Naive B cell (primary cell): Measurements from ENCODE around the gene DYRK1A. TPM values are rescaled to one million over a fixed set of nuclear protein-coding genes. Genes with fewer than 3 reads are reported as not detected.
"Not testable (repeated sequence)": the region's sequence is repeated elsewhere in the genome, so short reads cannot be mapped to it uniquely, and the experiment has no call there.

Source experiments
- ATAC-seq, 2 donors: fragments of 150-1000 bp; cut with Tn5 transposase; 2 replicates each; pipeline ENCODE4 v1.10.0; 2021; ENCODE audit warnings: low read depth in 2 of 2, mild to moderate bottlenecking in 2 of 2, moderate library complexity in 2 of 2
- DNase-seq: peaks from one replicate; pipeline ENCODE4 v3.0.0; 2022
- H3K27ac Mint-ChIP-seq, 6 donors: one replicate each; pipeline ENCODE4 v1.8.0; 2020 to 2022; ENCODE audit warnings: mild to moderate bottlenecking in 6 of 6, mixed read lengths in 6 of 6, moderate library complexity in 5 of 6, inconsistent platforms in 2 of 6
- H3K27me3 Mint-ChIP-seq, 3 donors: one replicate each; pipeline ENCODE4 v1.8.0; 2021 to 2022; ENCODE audit warnings: mixed read lengths in 3 of 3, mild to moderate bottlenecking in 1 of 3
- H3K36me3 Mint-ChIP-seq, 2 donors: one replicate each; pipeline ENCODE4 v1.8.0; 2020 to 2022; ENCODE audit warnings: mixed read lengths in 2 of 2, inconsistent platforms in 1 of 2, mild to moderate bottlenecking in 1 of 2
- H3K4me1 Mint-ChIP-seq, 3 donors: one replicate each; pipeline ENCODE4 v1.8.0; 2020 to 2022; ENCODE audit warnings: mixed read lengths in 3 of 3, inconsistent platforms in 1 of 3, mild to moderate bottlenecking in 1 of 3, moderate library complexity in 1 of 3
- H3K4me3 Mint-ChIP-seq, 8 donors: one replicate each; pipeline ENCODE4 v1.8.0; 2020 to 2022; ENCODE audit warnings: mild to moderate bottlenecking in 8 of 8, mixed read lengths in 8 of 8, moderate library complexity in 8 of 8, inconsistent platforms in 2 of 8
- H3K9me3 Mint-ChIP-seq, 7 donors: one replicate each; pipeline ENCODE4 v1.8.0; 2020 to 2022; ENCODE audit warnings: mixed read lengths in 7 of 7, mild to moderate bottlenecking in 5 of 7, inconsistent platforms in 2 of 7, moderate library complexity in 1 of 7
- polyA plus RNA-seq, 6 donors: library from polyadenylated mRNA; unstranded; fragments of 300-500 nt; fragmentation: Illumina TruSeq; gene quantifications; one replicate each; pipeline ENCODE4 v1.2.3, GENCODE V29; 2021; ENCODE audit warnings: low read depth in 6 of 6

DYRK1A gene
- polyA plus RNA-seq, 6 donors from 2014 or later, result 5.9 to 14.3 (median 10.2) TPM

GRCh38 chr21:37541128-37541527 is 174.6 kb downstream of the DYRK1A start:
- Mint-ChIP-seq H3K36me3 (peaks cover 14 to 22% of the 10 kb centered on the region in 2 donors), H3K27me3 (peaks cover 25 to 36% (median 28%) of the 10 kb centered on the region in 3 donors), H3K9me3 (peaks cover 12 to 39% (median 24%) of the 10 kb centered on the region in 7 donors)
- H3K4me3 Mint-ChIP-seq, DNase-seq, H3K27ac Mint-ChIP-seq, ATAC-seq, H3K4me1 Mint-ChIP-seq: not testable (repeated sequence)

DNA sequence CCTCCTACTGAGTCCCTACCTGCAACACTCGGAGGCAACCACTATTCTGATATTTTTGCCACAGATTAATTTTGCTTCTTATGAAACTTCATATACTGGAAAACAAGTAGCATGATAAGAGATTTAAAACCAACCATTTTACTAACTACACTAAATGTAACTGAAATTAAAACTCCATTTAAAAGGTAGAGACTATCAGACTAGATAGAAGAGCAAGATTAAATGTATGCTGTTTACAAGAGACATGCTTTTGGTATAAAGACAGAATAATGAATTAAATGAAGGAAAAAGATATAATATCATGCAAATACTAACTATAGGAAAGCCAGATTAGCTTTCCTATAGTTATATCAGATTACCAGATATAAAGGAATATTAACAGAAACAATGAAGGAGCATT is 175.9 kb downstream of the DYRK1A start:
- peaks cover 26 to 41% (median 32%) of the 10 kb centered on the region in 3 donors for H3K27me3 Mint-ChIP-seq
- no peak for ATAC-seq

DNA sequence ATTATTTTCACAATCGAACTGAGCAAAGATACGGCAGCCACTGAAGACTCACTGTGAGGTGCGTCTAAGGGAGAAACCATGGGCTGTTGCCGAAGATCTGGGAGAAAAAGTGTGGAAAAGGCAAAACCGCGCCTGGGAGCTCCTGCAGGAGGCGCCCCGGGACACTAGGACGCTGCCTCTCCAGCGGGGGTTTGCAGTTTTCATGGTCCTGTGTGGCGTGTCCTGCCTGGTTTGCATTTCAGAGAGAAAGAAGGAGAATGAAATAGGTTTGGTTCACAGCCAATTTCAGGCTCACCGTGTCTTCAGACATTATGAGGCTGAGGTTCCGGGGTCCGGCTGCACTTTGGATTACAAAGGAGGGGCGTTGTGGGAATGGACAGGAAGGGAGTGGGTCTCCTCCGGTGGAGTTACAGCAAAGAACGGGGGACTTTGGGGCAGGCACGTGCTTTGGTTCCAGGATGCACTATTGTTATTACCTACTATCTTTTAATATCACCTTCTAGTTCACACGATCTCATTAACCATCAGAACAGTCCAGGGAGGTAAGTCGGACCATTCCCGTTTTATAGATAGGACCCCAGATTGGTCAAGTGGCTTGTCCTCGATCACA is 179.8 kb downstream of the DYRK1A start:
- Mint-ChIP-seq H3K36me3 (peaks cover 9 to 19% of the 10 kb centered on the region in 2 donors), H3K4me3 (peak overlapping the region in 2 of 8 donors; percentile 20 to 35), H3K27me3 (peaks cover 31 to 53% (median 43%) of the 10 kb centered on the region in 3 donors), H3K4me1 (peaks cover 11 to 19% (median 15%) of the 10 kb centered on the region in 3 donors), H3K9me3 (peaks cover 5 to 36% (median 12%) of the 10 kb centered on the region in 7 donors), H3K27ac (peak overlapping the region in 1 of 6 donors; percentile 66)
- DNase-seq, result no peak
- no peak for ATAC-seq

More for the DNA sequence above, 175.9 kb downstream of the DYRK1A start:
- Mint-ChIP-seq H3K4me3 (no peak overlapping the region), H3K4me1 (peaks cover 11 to 15% (median 14%) of the 10 kb centered on the region in 3 donors), H3K36me3 (peaks cover 11 to 14% of the 10 kb centered on the region in 2 donors), H3K27ac (no peak overlapping the region), H3K9me3 (peaks cover 6 to 32% (median 16%) of the 10 kb centered on the region in 7 donors)
- DNase-seq, result no peak

DNA sequence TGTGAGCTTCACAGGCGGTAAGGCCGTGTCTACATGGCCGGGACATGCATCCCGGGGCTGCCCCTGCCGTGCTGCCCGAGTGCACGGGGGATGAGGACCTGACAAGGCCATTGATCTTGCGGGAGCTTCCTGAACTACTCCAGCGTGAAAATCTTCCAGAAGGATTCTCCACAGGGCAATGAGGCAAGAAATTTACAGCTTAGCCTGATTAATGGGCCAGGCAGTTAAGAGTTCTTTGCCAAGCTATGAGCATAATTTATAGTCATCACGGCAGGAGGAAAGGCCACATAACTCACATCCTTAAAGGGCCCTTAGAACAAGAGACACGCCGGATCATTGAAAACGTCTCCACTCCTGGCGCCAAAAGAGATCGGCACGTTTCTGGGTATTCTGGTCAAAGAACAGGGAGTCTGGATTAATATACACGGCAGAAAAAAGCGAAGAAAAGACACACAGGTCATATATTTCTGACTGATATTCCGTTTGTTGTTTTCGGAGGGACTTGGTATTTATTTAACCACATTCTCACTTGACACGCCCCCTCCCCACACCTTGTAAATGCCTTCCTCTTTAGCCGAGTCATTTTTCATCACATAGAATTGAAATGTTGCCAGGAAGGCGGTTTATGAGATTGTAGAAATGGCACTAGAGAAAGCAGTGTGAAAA is 180.5 kb downstream of the DYRK1A start:
- H3K27ac Mint-ChIP-seq, result no peak overlapping the region
- peaks cover 6 to 18% of the 10 kb centered on the region in 2 donors for H3K36me3 Mint-ChIP-seq
- DNase-seq (no peak), ATAC-seq (no peak)
- H3K4me1 Mint-ChIP-seq, result peaks cover 11 to 19% (median 15%) of the 10 kb centered on the region in 3 donors
- H3K27me3 Mint-ChIP-seq, result peaks cover 28 to 53% (median 44%) of the 10 kb centered on the region in 3 donors
- peak overlapping the region in 5 of 8 donors; percentile 18 to 43 (median 32) for H3K4me3 Mint-ChIP-seq
- H3K9me3 Mint-ChIP-seq, result peaks cover 5 to 29% (median 10%) of the 10 kb centered on the region in 7 donors

GRCh38 chr21:37547615-37548200 is 181.1 kb downstream of the DYRK1A start:
- H3K9me3 Mint-ChIP-seq, result peaks cover 0 to 23% (median 3%) of the 10 kb centered on the region in 7 donors
- ATAC-seq (no peak), DNase-seq (no peak)
- peaks cover 0 to 12% of the 10 kb centered on the region in 2 donors for H3K36me3 Mint-ChIP-seq
- peaks cover 33 to 53% (median 50%) of the 10 kb centered on the region in 3 donors for H3K27me3 Mint-ChIP-seq
- peaks cover 11 to 19% (median 15%) of the 10 kb centered on the region in 3 donors for H3K4me1 Mint-ChIP-seq
- H3K27ac Mint-ChIP-seq, result no peak overlapping the region
- no peak overlapping the region for H3K4me3 Mint-ChIP-seq

DNA sequence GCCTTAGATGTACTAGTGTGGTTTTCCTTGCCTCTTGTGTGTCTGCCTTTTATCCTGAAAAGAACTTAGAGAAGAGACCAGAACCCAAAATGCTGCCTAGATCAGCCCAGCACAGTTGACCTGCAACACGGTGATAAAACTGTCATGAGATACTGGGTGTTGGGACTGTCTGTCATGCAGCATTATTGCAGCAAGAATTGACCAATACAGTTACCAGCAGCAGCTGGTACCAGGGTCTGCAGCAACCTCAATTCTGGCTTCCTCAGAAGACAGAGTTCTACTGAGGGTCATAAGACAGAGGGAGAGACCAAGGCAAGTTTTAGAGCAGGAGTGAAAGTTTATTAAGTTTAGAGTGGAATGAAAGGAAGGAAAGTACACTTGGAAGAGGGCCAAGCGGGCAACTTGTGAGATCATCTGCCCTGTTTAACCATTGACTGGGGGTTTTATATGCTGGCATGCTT is 182.0 kb downstream of the DYRK1A start:
- DNase-seq (no peak), ATAC-seq (no peak)
- peaks cover 0 to 15% (median 0%) of the 10 kb centered on the region in 7 donors for H3K9me3 Mint-ChIP-seq
- peaks cover 11 to 19% (median 15%) of the 10 kb centered on the region in 3 donors for H3K4me1 Mint-ChIP-seq
- H3K27me3 Mint-ChIP-seq, result peaks cover 37 to 58% (median 54%) of the 10 kb centered on the region in 3 donors
- peaks cover 0 to 8% of the 10 kb centered on the region in 2 donors for H3K36me3 Mint-ChIP-seq
- peak overlapping the region in 1 of 6 donors; percentile 78 for H3K27ac Mint-ChIP-seq
- no peak overlapping the region for H3K4me3 Mint-ChIP-seq

GRCh38 chr21:37549730-37550129 is 183.2 kb downstream of the DYRK1A start:
- not testable (repeated sequence) for H3K27ac Mint-ChIP-seq, ATAC-seq, DNase-seq, H3K4me3 Mint-ChIP-seq, H3K9me3 Mint-ChIP-seq, H3K36me3 Mint-ChIP-seq
- H3K4me1 Mint-ChIP-seq, result peaks cover 11 to 19% (median 15%) of the 10 kb centered on the region in 3 donors
- H3K27me3 Mint-ChIP-seq, result peaks cover 37 to 64% (median 60%) of the 10 kb centered on the region in 3 donors

DNA sequence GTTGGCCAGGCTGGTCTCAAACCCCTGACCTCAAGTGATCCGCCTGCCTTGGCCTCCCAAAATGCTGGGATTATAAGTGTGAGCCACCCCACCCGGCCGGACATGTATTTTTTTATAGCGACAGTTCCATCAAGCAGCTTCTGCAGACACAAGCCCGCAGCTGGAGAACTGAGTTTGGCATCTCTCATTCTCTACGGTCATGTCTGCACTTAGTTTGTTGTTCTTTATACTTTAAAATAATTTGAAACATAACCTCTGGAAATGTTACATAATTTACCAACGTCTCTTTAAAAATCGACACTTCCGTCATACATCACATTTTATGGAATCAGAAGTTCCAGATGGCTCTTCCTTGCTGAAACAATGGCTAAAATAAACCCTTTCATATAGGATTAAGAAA is 183.6 kb downstream of the DYRK1A start:
- Mint-ChIP-seq H3K27me3 (peaks cover 37 to 67% (median 61%) of the 10 kb centered on the region in 3 donors), H3K4me1 (peaks cover 11 to 19% (median 15%) of the 10 kb centered on the region in 3 donors), H3K9me3 (peaks cover 0 to 10% (median 0%) of the 10 kb centered on the region in 7 donors)

DNA sequence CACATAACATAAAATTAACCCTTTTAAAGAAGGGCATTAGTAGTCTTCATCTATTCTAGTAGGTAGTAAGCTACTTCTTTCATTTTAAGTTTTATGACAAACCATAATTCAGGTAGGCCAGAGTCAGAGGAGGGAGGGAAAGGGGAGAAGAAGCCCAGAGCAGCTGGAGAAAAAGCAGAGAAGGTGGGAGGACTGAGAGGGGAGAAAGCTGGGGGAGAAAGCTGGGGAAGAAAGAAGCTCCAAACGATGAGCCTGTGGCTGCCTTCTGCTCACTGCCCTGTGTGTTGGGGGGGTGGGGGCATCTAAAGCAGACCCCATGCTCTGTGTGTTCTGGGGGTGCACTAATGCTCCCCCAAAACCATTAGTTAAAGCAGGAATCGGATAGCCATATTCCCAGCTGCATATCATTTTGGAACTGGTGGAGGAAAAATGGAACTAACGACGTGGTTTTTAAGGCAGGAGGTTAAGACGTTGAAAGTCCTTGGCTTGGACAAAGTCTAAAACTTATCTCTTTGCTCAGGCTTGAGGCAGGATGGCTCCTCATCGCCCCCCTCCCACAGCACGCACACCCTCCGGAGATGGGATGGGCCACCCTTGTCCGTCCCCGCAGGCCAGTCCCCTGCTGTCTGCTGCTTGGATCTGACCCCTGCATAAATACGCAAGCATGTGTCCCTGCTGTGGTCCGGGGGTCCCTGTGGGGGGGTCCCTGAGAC is 184.2 kb downstream of the DYRK1A start:
- DNase-seq, result no peak
- Mint-ChIP-seq H3K4me3 (no peak overlapping the region), H3K27me3 (peaks cover 35 to 68% (median 60%) of the 10 kb centered on the region in 3 donors), H3K27ac (no peak overlapping the region), H3K36me3 (peaks cover 0 to 8% of the 10 kb centered on the region in 2 donors), H3K4me1 (peaks cover 11 to 19% (median 15%) of the 10 kb centered on the region in 3 donors), H3K9me3 (peaks cover 0 to 10% (median 0%) of the 10 kb centered on the region in 7 donors)
- ATAC-seq, result no peak

More for the DNA sequence above, 183.6 kb downstream of the DYRK1A start:
- ATAC-seq (no peak), DNase-seq (no peak)
- Mint-ChIP-seq H3K4me3 (peak overlapping the region in 1 of 8 donors; percentile 10), H3K27ac (no peak overlapping the region), H3K36me3 (peaks cover 0 to 8% of the 10 kb centered on the region in 2 donors)

GRCh38 chr21:37551331-37551992 is 184.9 kb downstream of the DYRK1A start:
- peaks cover 10 to 16% (median 12%) of the 10 kb centered on the region in 3 donors for H3K4me1 Mint-ChIP-seq
- H3K27me3 Mint-ChIP-seq, result peaks cover 29 to 68% (median 54%) of the 10 kb centered on the region in 3 donors
- no peak overlapping the region for H3K27ac Mint-ChIP-seq
- DNase-seq (no peak), ATAC-seq (no peak)
- H3K4me3 Mint-ChIP-seq, result no peak overlapping the region
- H3K9me3 Mint-ChIP-seq, result peaks cover 0 to 10% (median 0%) of the 10 kb centered on the region in 7 donors
- H3K36me3 Mint-ChIP-seq, result peaks cover 0 to 8% of the 10 kb centered on the region in 2 donors

DNA sequence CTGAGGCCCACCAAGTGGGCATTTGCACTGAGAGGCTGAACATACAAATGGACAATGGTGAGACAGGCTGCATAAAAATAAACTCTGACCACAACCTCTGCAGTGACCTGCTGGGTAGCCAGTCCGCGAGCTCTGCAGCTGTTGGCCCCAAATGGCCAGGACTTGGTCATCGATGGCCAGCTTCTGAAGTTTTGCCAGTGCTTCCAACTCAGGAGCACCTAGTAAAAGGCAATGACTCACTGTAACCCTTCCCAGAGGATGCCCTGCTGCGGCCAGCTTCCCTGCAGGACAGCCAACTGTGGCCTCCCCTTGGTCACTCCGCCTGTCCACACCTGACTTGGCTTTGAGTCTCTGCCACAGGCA is 185.4 kb downstream of the DYRK1A start:
- Mint-ChIP-seq H3K9me3 (peaks cover 0 to 10% (median 0%) of the 10 kb centered on the region in 7 donors), H3K27me3 (peaks cover 23 to 63% (median 49%) of the 10 kb centered on the region in 3 donors), H3K27ac (no peak overlapping the region), H3K4me3 (no peak overlapping the region), H3K4me1 (peaks cover 5 to 12% (median 12%) of the 10 kb centered on the region in 3 donors), H3K36me3 (peaks cover 0 to 8% of the 10 kb centered on the region in 2 donors)
- DNase-seq (no peak), ATAC-seq (no peak)

DNA sequence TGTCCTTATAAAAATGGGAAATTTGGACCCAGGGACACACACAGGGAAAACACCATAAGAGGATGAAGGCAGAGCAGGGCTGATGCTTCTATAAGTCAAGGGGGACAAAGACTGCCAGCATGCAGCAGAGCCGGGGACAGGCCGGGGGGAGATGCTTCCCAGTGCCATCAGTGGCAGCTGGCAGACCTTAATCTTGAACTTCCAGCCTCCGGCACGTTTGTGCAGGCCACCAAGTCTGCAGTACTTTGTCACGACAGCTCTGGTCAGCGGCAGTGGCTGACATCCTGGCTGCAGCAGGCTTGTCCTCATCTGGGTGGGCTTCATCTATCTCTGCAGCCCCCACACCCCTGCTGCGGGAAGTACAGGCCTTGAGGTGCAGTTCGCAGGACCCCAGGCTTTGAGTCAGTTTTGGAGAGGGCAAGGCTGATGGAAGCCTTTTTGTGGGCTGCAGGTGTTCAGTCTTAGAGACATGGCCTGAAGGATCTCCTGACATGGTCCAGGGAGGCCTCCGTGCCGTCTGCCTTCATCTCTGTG is 186.0 kb downstream of the DYRK1A start:
- no peak for DNase-seq
- Mint-ChIP-seq H3K4me3 (no peak overlapping the region), H3K9me3 (peaks cover 0 to 10% (median 0%) of the 10 kb centered on the region in 7 donors), H3K36me3 (peaks cover 0 to 8% of the 10 kb centered on the region in 2 donors), H3K27me3 (peaks cover 22 to 57% (median 43%) of the 10 kb centered on the region in 3 donors), H3K4me1 (peaks cover 5 to 12% (median 12%) of the 10 kb centered on the region in 3 donors), H3K27ac (no peak overlapping the region)
- ATAC-seq, result no peak
